ACC112 (cell line): ENCODE measurements around the gene PIWIL1.

Experiments used
- H2AFZ ChIP-seq: fragments of 200-600 bp; sonication (generic); one replicate; pipeline ENCODE4 v1.6.0; 2017; ENCODE audit warnings: antibody characterized with exemption, low read length; ENCODE audit not compliant: unreplicated experiment
- H3K27ac ChIP-seq: fragments of 200-600 bp; sonication (generic); 2 replicates; pipeline ENCODE4 v1.5.1; 2014; ENCODE audit warnings: low read depth, mild to moderate bottlenecking, antibody characterized with exemption, low read length, moderate library complexity
- H3K27me3 ChIP-seq: fragments of 200-600 bp; sonication (generic); 2 replicates; pipeline ENCODE4 v1.6.1; 2014; ENCODE audit warnings: mild to moderate bottlenecking, antibody characterized with exemption, low read length, moderate library complexity, mixed read lengths; ENCODE audit not compliant: insufficient read depth
- H3K36me3 ChIP-seq: fragments of 200-600 bp; sonication (generic); 2 replicates; pipeline ENCODE4 v1.6.1; 2016; ENCODE audit warnings: mild to moderate bottlenecking, antibody characterized with exemption, low read length, moderate library complexity, mixed read lengths; ENCODE audit not compliant: insufficient read depth
- H3K4me1 ChIP-seq: fragments of 200-600 bp; sonication (generic); one replicate; pipeline ENCODE4 v1.6.1; 2016; ENCODE audit warnings: low read length, mixed read lengths; ENCODE audit not compliant: insufficient read depth, unreplicated experiment, control insufficient read depth
- H3K4me3 ChIP-seq: fragments of 200-600 bp; sonication (generic); 2 replicates; pipeline ENCODE4 v1.5.1; 2014; ENCODE audit warnings: mild to moderate bottlenecking, low read depth, low read length
- H3K79me2 ChIP-seq: fragments of 200-600 bp; sonication (generic); one replicate; pipeline ENCODE4 v1.6.0; 2016; ENCODE audit warnings: low read length; ENCODE audit not compliant: control insufficient read depth, unreplicated experiment, insufficient read depth

PIWIL1 gene

DNA sequence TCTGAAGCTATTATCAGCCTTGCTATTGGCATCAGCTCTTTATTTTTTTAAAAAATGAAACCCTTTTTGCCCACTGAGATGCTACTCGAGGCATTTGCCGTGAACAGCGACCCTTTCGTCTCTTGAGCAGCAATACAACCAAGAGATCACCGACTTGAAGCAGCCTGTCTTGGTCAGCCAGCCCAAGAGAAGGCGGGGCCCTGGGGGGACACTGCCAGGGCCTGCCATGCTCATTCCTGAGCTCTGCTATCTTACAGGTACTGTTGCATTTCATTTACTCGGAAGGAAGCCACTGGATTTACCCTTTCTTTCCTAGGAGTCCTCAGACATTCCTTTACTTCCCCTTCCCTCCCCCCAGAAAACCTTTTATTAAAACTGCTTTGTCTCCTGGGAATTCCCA lies 16.7 kb downstream of the PIWIL1 start:
- Histone ChIP-seq H3K79me2 (no peaks in the 10 kb centered on the region), H2AFZ (no peak overlapping the region), H3K27me3 (no peaks in the 10 kb centered on the region), H3K27ac (no peak overlapping the region), H3K36me3 (no peaks in the 10 kb centered on the region), H3K4me3 (no peak overlapping the region), H3K4me1 (no peaks in the 10 kb centered on the region)

DNA sequence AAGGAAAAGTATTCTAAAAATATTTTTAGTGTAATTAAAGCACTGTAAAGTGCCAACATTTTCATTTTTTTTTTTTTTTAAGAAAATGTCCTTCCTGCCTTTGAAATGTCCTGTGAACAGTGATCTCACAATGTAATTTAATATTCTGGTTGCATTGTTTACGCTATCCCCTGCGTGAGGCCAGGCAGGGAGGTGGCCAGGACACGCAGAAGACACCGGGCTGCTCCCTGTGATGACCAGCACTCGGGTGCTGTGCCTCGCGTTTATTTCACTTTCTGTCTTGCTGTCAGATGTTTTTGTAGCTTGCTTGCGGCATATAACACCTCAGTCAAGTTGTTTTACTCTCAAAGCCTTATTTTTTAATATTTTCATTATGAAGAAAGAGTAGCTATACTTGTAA lies 18.5 kb downstream of the PIWIL1 start:
- Histone ChIP-seq H2AFZ (no peak overlapping the region), H3K27ac (no peak overlapping the region), H3K4me1 (no peaks in the 10 kb centered on the region), H3K27me3 (no peaks in the 10 kb centered on the region), H3K36me3 (no peaks in the 10 kb centered on the region), H3K79me2 (no peaks in the 10 kb centered on the region), H3K4me3 (no peak overlapping the region)

DNA sequence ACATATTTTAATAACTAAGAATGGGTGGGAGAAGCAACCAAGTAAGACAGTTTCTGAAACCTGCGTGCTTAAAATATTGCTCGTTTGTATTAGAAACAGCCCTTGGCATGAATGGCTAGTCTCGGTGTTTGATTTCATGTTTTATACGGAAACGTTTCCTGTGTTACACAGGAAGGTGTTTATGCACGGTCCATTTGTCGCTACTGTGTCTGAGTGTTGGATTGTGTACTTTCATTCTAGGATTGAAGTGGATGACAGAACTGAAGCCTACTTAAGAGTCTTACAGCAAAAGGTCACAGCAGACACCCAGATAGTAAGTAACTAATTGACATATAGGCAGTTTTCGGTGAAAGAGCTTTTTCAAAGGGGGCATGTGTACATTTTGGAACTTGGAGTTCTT lies 19.6 kb downstream of the PIWIL1 start:
- H3K27ac ChIP-seq: no peak overlapping the region
- H2AFZ ChIP-seq: no peak overlapping the region
- no peaks in the 10 kb centered on the region for H3K36me3 ChIP-seq
- no peaks in the 10 kb centered on the region for H3K4me1 ChIP-seq
- H3K4me3 ChIP-seq: no peak overlapping the region
- no peaks in the 10 kb centered on the region for H3K27me3 ChIP-seq
- H3K79me2 ChIP-seq: no peaks in the 10 kb centered on the region

DNA sequence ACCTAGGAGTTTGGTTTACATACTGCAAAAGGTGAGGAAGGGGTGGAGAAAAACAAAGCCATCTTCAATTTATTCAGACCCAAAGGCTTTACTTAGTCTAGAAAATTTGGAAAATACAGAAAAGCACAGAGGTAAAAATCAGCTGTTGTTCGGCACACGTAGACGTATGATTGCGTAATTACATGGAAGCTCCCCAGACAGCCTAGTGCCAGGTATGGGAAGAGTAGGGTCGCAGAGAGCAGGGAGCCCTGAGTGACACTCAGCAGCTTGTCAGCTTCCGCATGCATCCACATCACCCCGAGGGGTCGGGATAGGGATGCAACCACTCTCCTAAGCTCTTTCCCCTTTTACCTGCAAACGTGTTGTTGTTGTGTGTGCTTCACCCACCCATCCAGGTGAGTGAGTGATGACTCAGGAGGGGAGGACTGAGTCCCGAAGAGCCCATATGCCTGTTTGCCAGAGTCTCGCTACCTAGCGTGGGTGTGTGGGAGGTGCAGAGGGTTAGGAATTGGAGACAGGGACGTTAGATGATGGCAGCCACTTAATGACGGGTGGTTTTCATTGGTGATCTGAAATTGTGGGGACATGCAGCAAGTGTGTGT lies 20.1 kb downstream of the PIWIL1 start:
- Histone ChIP-seq H3K27ac (no peak overlapping the region), H3K36me3 (no peaks in the 10 kb centered on the region), H2AFZ (no peak overlapping the region), H3K4me1 (no peaks in the 10 kb centered on the region), H3K27me3 (no peaks in the 10 kb centered on the region), H3K79me2 (no peaks in the 10 kb centered on the region), H3K4me3 (no peak overlapping the region)

DNA sequence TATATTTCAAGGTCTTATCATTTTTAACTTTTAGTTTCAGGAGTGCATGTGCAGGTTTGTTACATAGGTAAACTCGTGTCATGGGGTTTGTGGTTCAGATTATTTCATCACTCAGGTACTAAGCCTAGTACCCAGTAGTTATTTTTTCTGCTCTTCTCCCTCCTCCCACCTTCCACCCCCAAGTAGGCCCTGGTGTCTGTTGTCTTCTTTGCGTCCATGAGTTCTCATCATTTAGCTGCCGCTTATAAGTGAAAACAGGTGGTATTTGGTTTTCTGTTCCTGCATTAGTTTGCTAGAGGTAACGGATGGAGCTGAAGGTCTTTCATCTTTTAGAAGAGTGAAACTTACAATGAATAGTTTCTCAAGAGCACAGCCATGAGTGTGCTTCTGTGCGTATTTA lies 24.4 kb downstream of the PIWIL1 start:
- no peak overlapping the region for H3K27ac ChIP-seq
- no peak overlapping the region for H3K4me3 ChIP-seq
- H3K79me2 ChIP-seq: no peaks in the 10 kb centered on the region
- no peaks in the 10 kb centered on the region for H3K36me3 ChIP-seq
- no peaks in the 10 kb centered on the region for H3K4me1 ChIP-seq
- no peak overlapping the region for H2AFZ ChIP-seq
- no peaks in the 10 kb centered on the region for H3K27me3 ChIP-seq

DNA sequence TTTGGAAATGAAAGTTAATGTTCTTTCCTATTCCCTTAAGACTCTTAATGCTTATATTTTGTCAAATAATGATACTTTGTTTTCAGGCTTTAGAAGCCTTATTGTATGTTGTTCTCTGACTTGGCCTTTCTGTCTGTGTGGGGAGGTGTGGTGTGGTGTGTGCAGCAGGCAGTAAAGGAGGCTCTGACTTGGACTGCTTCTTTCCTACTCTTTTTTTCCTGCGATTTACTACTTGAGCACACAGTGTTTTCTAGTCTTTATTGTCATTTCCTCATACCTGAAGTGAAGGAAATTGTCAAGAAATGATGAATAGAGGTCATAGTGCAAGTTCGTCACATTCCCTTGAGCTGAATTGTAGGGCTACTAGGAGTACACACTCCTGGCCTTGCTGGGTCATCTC lies 26.9 kb downstream of the PIWIL1 start:
- H2AFZ ChIP-seq: no peak overlapping the region
- no peaks in the 10 kb centered on the region for H3K36me3 ChIP-seq

DNA sequence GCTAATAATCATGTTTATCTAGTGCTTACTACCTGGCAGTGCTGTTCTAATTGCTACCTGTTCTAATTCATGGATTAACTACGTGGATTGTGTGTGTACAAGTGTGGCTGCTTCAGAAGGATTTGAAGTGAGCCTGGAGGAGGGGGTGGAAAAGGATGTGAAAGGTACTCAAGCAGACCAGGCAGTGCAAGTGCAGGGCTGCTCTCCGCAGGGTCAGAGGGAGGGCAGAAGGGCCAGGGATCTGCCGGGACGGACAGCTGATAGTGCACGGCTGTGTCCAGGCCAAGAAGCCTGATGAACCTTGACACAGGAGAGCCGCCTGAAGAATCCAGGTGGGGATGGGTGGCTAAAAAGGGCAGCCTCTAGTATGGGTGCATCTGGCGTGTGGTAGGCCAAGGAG lies 28.5 kb downstream of the PIWIL1 start:
- Histone ChIP-seq H3K4me1 (no peaks in the 10 kb centered on the region), H2AFZ (no peak overlapping the region), H3K4me3 (no peak overlapping the region), H3K36me3 (no peaks in the 10 kb centered on the region), H3K79me2 (no peaks in the 10 kb centered on the region), H3K27me3 (no peaks in the 10 kb centered on the region), H3K27ac (no peak overlapping the region)

More for the DNA sequence above, 26.9 kb downstream of the PIWIL1 start:
- H3K27ac ChIP-seq: no peak overlapping the region
- no peak overlapping the region for H3K4me3 ChIP-seq
- H3K79me2 ChIP-seq: no peaks in the 10 kb centered on the region
- H3K27me3 ChIP-seq: no peaks in the 10 kb centered on the region
- H3K4me1 ChIP-seq: no peaks in the 10 kb centered on the region

DNA sequence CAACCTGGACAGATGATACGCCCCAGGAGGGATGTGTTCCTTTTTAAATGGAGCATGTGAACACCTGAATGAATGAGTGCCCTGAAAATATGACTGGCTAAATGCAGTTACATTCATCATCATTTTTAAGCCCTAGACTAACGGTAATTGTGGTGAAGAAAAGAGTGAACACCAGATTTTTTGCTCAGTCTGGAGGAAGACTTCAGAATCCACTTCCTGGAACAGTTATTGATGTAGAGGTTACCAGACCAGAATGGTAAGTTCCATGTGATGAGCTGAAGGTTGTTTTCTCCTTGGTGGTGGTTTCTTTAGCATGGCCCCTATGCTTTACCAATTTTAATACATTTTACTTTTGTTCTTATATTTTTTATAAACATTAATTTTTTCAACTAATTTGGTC lies 29.3 kb downstream of the PIWIL1 start:
- Histone ChIP-seq H3K79me2 (no peaks in the 10 kb centered on the region), H3K36me3 (no peaks in the 10 kb centered on the region), H3K27ac (no peak overlapping the region), H3K27me3 (no peaks in the 10 kb centered on the region), H3K4me3 (no peak overlapping the region), H3K4me1 (no peaks in the 10 kb centered on the region), H2AFZ (no peak overlapping the region)

DNA sequence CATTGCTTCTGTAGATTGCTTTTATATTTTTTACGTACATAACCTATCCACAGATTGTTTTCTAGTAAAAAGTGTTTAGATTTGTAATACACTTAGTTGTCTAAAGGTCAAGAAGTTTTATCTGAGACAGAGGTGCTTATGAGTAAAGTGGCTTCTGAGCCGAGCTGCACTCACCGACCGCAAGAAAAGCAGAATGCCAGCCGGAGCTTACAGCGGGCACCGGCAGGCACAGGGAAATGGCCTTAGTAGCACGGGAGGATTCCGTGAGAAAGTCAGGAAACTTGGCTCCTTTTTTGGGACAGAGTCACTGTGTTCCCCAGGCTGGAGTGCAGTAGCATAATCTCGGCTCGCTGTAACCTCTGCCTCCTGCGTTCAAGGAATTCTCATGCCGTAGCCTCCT lies 29.8 kb downstream of the PIWIL1 start:
- H3K27me3 ChIP-seq: no peaks in the 10 kb centered on the region

DNA sequence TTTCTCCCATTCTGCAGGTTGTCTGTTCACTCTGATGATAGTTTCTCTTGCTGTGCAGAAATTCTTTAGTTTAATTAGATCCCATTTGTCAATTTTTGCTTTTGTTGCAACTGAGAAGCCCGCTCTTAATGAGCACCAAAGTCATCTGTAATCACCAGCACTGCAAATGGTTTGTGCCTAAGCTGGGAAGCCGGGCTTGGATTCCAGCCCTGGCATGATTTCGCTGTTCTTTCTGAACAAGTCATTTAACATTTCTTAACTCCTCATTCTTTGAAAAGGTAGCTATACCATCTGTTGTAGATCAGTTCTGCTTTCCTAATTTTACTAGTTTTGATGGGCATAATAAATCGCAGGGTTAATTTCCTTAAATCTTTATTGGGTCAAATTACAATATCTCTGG lies 32.1 kb downstream of the PIWIL1 start:
- H3K27ac ChIP-seq: no peak overlapping the region
- H3K36me3 ChIP-seq: no peaks in the 10 kb centered on the region
- H2AFZ ChIP-seq: no peak overlapping the region
- no peaks in the 10 kb centered on the region for H3K79me2 ChIP-seq
- no peaks in the 10 kb centered on the region for H3K4me1 ChIP-seq
- H3K27me3 ChIP-seq: no peaks in the 10 kb centered on the region
- no peak overlapping the region for H3K4me3 ChIP-seq

More for the DNA sequence above, 29.8 kb downstream of the PIWIL1 start:
- Histone ChIP-seq H3K4me1 (no peaks in the 10 kb centered on the region), H3K27ac (no peak overlapping the region), H2AFZ (no peak overlapping the region), H3K4me3 (no peak overlapping the region), H3K36me3 (no peaks in the 10 kb centered on the region), H3K79me2 (no peaks in the 10 kb centered on the region)

DNA sequence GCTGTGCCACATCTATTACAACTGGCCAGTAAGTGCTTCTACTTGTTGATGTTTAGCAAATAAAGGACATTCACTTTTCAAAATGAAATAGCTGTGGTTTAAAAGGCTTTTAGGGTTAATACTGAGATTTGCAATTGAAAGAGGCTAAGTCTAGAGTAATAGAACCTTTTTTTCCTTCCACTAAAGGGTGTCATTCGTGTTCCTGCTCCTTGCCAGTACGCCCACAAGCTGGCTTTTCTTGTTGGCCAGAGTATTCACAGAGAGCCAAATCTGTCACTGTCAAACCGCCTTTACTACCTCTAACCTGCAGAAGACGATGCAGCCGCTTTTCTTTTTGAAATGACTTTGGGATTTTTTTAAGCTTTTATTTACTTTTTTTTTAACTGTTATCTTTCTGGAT lies 33.6 kb downstream of the PIWIL1 start:
- Histone ChIP-seq H3K36me3 (no peaks in the 10 kb centered on the region), H2AFZ (no peak overlapping the region), H3K4me1 (no peaks in the 10 kb centered on the region), H3K27me3 (no peaks in the 10 kb centered on the region), H3K4me3 (no peak overlapping the region), H3K79me2 (no peaks in the 10 kb centered on the region), H3K27ac (no peak overlapping the region)
